HG02840 (cell line): Measurements from ENCODE around the gene PDXDC1.
"Not testable (repeated sequence)": the region's sequence is repeated elsewhere in the genome, so short reads cannot be mapped to it uniquely, and the experiment has no call there.

Experiments used
- ATAC-seq: cut with Tn5 transposase; IDR thresholded peaks from one replicate; pipeline ENCODE4 v1.9.1; 2021; ENCODE audit warnings: mild to moderate bottlenecking, moderate library complexity, moderate number of reproducible peaks; ENCODE audit not compliant: unreplicated experiment, low FRiP score

PDXDC1 gene

GRCh38 chr16:15146264-15146662 is 171.4 kb downstream of the PDXDC1 start:
- not testable (repeated sequence) for ATAC-seq

GRCh38 chr16:15148831-15149230 is 174.0 kb downstream of the PDXDC1 start:
- not testable (repeated sequence) for ATAC-seq

DNA sequence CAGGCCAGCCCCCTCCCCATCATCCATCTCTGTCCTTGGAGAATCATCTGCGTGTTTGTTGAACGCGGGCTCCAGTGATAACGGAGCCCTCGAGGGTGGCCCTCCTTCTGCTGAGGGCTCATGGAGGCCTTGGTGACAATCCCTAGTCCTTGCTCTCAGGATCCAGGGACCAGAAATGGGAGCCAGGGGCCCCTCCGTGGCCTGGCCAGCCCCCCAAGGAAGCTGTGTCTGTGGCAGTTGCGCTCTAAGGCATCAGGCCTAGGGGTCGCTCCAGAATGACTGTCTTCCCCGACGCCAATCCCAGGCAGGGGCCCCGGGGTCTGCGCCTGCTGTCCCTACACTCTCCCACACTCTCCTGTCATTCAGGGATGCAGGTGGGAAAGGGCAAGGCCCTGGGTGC is 174.4 kb downstream of the PDXDC1 start:
- ATAC-seq: not testable (repeated sequence)

DNA sequence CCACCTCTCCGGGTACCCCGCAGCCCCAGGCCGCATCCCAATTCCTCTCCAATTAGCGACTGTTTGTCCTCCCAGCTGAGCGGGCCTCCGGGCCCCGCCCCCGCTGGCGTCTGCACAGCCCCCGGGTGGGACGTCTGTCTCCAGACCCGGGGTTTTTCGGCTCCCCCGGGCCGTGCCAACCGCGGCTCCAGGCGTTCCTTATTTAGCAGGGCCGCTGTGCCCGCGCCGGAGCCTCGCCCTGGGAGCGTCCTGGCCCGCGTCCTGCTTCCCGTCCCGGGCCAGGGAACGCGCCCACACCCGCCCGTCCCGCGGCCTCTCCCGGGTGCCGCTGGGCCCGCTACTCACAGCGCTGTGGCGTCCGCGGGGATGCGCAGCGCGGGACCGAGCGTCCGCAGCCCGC is 179.2 kb downstream of the PDXDC1 start:
- not testable (repeated sequence) for ATAC-seq

GRCh38 chr16:15154650-15155562 is 180.1 kb downstream of the PDXDC1 start:
- not testable (repeated sequence) for ATAC-seq

GRCh38 chr16:15157644-15158043 is 182.8 kb downstream of the PDXDC1 start:
- not testable (repeated sequence) for ATAC-seq

GRCh38 chr16:15159671-15160070 is 184.8 kb downstream of the PDXDC1 start:
- ATAC-seq: not testable (repeated sequence)

DNA sequence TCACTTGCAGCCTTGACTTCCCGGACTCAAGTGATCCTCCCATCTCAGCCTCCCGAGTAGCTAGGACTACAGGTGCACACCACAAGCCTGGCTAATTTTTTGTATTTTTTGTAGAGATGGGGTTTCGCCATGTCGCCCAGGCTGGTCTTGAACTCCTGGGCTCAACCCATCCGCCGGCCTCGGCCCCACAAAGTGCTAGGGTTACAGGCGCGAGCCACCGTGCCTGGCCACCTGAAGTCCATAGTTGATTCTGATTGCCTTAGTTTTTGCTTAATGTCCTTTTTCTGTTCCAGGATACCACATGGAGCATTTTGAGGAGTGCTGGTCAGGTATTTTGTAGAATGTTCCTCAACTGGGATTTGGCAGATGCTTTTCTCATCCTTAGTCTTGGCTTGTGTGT is 185.7 kb downstream of the PDXDC1 start:
- not testable (repeated sequence) for ATAC-seq

- ATAC-seq: not testable (repeated sequence)
Observed at GRCh38 chr16:15163055-15163454, 188.2 kb downstream of the PDXDC1 start.

GRCh38 chr16:15166177-15166576 is 191.4 kb downstream of the PDXDC1 start:
- not testable (repeated sequence) for ATAC-seq

GRCh38 chr16:15168303-15168702 is 193.5 kb downstream of the PDXDC1 start:
- not testable (repeated sequence) for ATAC-seq

DNA sequence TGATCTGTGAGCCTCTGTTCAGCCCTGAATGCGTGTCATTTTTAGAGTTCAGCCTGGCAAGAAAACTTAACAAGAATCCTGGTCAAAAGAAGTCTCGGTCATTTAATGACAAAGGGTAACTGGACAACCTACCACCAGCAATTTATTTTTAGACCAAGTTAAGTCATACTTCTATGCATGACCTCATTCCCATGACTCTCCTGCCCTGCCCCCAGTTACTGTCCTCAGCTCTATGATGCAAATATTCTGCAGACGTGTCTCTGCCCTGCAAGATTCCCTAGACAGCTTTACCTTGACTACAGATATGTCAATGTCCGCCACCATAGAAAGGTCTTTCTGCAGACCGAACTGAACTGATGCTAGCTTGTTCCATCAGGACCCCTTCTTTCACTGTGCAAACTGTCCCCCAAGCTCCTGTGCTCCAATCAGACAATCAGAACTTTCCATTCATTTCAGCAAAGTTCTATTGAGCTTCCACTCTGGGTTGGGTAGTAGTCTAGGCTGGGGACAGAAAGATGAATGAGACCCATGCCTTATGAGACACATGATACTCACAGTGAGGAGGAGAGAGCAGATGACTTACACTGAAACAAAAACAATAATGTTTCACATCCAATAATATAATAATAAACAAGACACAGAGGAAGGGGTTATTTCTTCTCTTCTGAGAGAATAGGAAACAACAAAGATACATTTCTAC is 194.3 kb downstream of the PDXDC1 start:
- not testable (repeated sequence) for ATAC-seq

DNA sequence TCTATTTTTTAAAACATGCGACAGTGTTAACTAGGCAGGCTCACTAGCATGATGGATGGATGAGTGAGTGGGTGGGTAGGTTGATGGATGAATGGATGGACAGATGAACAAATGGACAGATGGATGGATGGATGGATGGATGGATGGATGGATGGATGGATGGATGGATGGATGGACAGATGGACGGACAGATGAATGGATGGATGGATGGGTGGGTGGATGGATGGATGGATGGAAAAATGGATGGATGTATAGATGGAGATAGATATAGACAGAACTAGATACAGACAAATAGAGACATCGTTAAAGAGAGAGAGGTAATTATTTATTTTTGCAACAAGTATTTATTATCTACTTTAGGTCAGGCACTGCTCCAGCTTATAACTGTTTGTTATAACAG is 205.1 kb downstream of the PDXDC1 start:
- ATAC-seq: not testable (repeated sequence)

DNA sequence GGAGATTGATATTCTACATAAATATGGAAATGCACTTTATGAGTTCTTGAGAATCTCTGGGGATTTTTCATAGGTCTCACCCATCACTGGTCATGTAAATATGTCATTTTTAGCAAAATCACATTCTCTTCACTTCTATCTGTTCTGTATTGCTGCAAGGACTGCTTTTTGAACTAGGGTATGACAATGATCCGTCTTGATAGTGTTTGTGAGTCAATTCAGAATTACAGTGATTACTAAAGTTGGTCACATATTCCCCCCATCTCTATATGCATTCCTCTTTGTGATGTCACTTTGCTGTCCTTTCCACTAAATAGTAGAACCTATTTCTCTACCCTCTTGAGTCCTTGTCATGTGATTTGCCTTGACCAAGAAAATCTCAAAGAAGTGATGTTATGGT is 206.1 kb downstream of the PDXDC1 start:
- not testable (repeated sequence) for ATAC-seq

GRCh38 chr16:15184000-15184399 is 209.2 kb downstream of the PDXDC1 start:
- not testable (repeated sequence) for ATAC-seq
